ENCODE measurements around the gene RUFY2. TPM values are rescaled to one million over a fixed set of nuclear protein-coding genes. Genes with fewer than 3 reads are reported as not detected.

The RUFY2 gene
- total RNA-seq, 1 experiment from 2014 or later = 25.9 TPM

- no peak for TF ChIP-seq CTCF (IDR thresholded peaks at IDR 0.05; ENCODE audit: unreplicated experiment)
- Mint-ChIP-seq H3K36me3 (ENCODE audit: insufficient read depth, unreplicated experiment) (peaks cover 30% of the 10 kb centered on the region), H3K27ac (ENCODE audit: low read depth, unreplicated experiment) (no peak overlapping the region), H3K4me3 (ENCODE audit: unreplicated experiment) (no peak overlapping the region), H3K4me1 (ENCODE audit: insufficient read depth, unreplicated experiment) (no peaks in the 10 kb centered on the region), H3K27me3 (ENCODE audit: insufficient read depth, unreplicated experiment) (no peaks in the 10 kb centered on the region), H3K9me3 (ENCODE audit: unreplicated experiment) (no peaks in the 10 kb centered on the region)
- intact Hi-C loops (cut with micrococcal nuclease) = no loop called here
- ChIA-PET CTCF (interaction anchor here (0.6 kb wide), 1 partner anchor 17 kb away, joined by 3 read pairs; no protein-coding TSS in a partner anchor), POLR2A (no interaction called here)
- no peak for DNase-seq (ENCODE audit: unreplicated experiment)
- BruUV-seq (replicated peaks) = no TSS peak
Measured at GRCh38 chr10:68424454-68425014, 17.5 kb upstream of the RUFY2 start.

DNA sequence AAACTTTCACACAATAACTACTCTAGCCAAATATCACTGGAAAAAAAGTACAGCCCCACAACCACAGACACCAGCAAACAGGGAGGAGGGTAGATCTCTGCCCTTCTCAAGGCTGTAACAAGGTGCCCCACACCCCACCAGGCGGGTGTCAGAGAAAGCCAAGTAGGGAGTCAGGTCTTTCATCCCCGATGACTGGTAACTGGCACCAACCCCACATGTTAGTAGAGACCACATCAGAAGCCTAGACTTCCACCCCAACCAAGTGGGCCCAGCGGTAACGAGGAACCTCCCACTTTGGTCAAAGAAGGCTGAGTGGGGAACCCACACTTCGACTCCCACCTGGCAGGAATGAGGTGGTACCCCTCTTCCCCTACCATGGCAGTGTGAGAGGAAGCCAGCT is 16.4 kb upstream of the RUFY2 start:
- no peak overlapping the region for H3K27ac Mint-ChIP-seq (ENCODE audit: low read depth, unreplicated experiment)
- no peak overlapping the region for H3K4me3 Mint-ChIP-seq (ENCODE audit: unreplicated experiment)
- no peaks in the 10 kb centered on the region for H3K4me1 Mint-ChIP-seq (ENCODE audit: insufficient read depth, unreplicated experiment)
- intact Hi-C loops (cut with micrococcal nuclease) = no loop called here
- peaks cover 25% of the 10 kb centered on the region for H3K36me3 Mint-ChIP-seq (ENCODE audit: insufficient read depth, unreplicated experiment)
- no peak for DNase-seq (ENCODE audit: unreplicated experiment)
- ChIA-PET CTCF (interaction anchor here (0.6 kb wide), 1 partner anchor 56 kb away, joined by 3 read pairs; no protein-coding TSS in a partner anchor), POLR2A (no interaction called here)
- H3K9me3 Mint-ChIP-seq (ENCODE audit: unreplicated experiment) = no peaks in the 10 kb centered on the region
- BruUV-seq (replicated peaks) = no TSS peak
- H3K27me3 Mint-ChIP-seq (ENCODE audit: insufficient read depth, unreplicated experiment) = no peaks in the 10 kb centered on the region
- no peak for TF ChIP-seq CTCF (IDR thresholded peaks at IDR 0.05; ENCODE audit: unreplicated experiment)

DNA sequence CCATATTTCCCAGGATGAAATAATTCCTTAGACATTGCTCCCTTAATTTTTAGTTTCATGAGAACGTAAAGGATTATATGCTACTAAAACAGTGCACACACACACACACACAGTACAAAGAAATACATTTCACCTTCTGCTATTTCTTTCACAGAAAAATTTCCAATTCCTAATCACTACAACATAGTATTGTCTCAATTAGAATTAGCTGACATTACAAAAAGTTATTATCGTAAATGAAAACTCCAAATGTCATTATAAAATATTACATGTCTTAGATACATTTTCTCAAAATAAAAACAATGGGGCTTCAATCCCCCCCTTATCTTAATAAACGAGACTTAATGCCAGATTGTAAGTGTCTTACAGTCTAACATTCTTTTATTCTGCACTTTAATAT is 12.3 kb upstream of the RUFY2 start:
- no peaks in the 10 kb centered on the region for H3K27me3 Mint-ChIP-seq (ENCODE audit: insufficient read depth, unreplicated experiment)
- H3K9me3 Mint-ChIP-seq (ENCODE audit: unreplicated experiment) = no peaks in the 10 kb centered on the region
- ChIA-PET CTCF (no interaction called here), POLR2A (interaction anchor here (0.8 kb wide), 1 partner anchor 10 kb away, joined by 5 read pairs; no protein-coding TSS in a partner anchor)
- H3K4me3 Mint-ChIP-seq (ENCODE audit: unreplicated experiment) = no peak overlapping the region
- H3K36me3 Mint-ChIP-seq (ENCODE audit: insufficient read depth, unreplicated experiment) = peaks cover 32% of the 10 kb centered on the region
- intact Hi-C loops (cut with micrococcal nuclease) = no loop called here
- no peak for DNase-seq (ENCODE audit: unreplicated experiment)
- H3K4me1 Mint-ChIP-seq (ENCODE audit: insufficient read depth, unreplicated experiment) = no peaks in the 10 kb centered on the region
- BruUV-seq (replicated peaks) = no TSS peak
- H3K27ac Mint-ChIP-seq (ENCODE audit: low read depth, unreplicated experiment) = no peak overlapping the region
- no peak for TF ChIP-seq CTCF (IDR thresholded peaks at IDR 0.05; ENCODE audit: unreplicated experiment)

DNA sequence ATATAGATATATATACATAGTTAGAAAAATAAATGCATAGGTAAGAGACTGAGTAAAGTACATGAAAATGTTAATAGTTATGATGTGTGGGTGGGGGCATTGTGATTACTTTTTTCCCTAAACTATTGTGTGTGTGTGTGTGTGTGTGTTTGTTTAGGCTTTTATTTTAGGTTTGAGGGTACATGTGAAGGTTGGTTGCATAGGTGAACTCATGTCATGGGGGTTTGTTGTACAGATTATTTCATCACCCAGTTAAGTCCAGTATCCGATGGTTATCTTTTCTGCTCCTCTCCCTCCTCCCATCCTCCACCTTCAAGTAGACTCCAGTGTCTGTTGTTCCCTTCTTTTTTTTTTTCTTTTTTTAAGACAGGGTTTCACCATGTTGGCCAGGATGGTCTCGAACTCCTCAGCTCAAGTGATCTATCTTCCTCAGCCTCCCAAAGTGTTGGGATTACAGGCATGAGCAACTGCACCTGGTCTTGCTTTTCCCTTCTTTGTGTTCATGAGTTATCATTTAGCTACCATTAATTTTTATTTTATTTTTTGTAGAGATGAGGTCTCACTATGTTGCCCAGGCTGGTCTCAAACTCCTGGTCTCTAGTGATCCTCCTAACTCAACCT is 1.9 kb upstream of the RUFY2 start:
- intact Hi-C loops (cut with micrococcal nuclease) = loop anchor here (5.0 kb wide), 1 partner anchor 313 kb away; the partner anchor contains the start of gene CCAR1
- ChIA-PET CTCF (interaction anchor here (0.7 to 1.3 kb wide), 3 partner anchors 19 to 533 kb away, joined by 3 to 4 read pairs (median 4); no protein-coding TSS in a partner anchor), POLR2A (interaction anchor here (1.0 kb wide), 1 partner anchor 24 kb away, joined by 5 read pairs; no protein-coding TSS in a partner anchor)
- Mint-ChIP-seq H3K27ac (ENCODE audit: low read depth, unreplicated experiment) (no peak overlapping the region), H3K27me3 (ENCODE audit: insufficient read depth, unreplicated experiment) (no peaks in the 10 kb centered on the region), H3K9me3 (ENCODE audit: unreplicated experiment) (no peaks in the 10 kb centered on the region), H3K4me3 (ENCODE audit: unreplicated experiment) (no peak overlapping the region), H3K4me1 (ENCODE audit: insufficient read depth, unreplicated experiment) (peaks cover 11% of the 10 kb centered on the region), H3K36me3 (ENCODE audit: insufficient read depth, unreplicated experiment) (peaks cover 28% of the 10 kb centered on the region)
- TF ChIP-seq CTCF (IDR thresholded peaks at IDR 0.05; ENCODE audit: unreplicated experiment) = no peak
- BruUV-seq (replicated peaks) = no TSS peak
- DNase-seq (ENCODE audit: unreplicated experiment) = no peak
